Liver (tissue), 9 donors: ENCODE data around the gene AHRR. TPM values are rescaled to one million over a fixed set of nuclear protein-coding genes. Genes with fewer than 3 reads are reported as not detected.
A peak's percentile ranks its signal among the peaks of the same experiment; 100 is the strongest.

Experiments used
- DNase-seq: peaks from one replicate; pipeline ENCODE4 v3.0.0-alpha.2; 2017; ENCODE audit warnings: low spot score
- H3K27ac ChIP-seq, 2 donors: one replicate each; pipeline ENCODE4 v1.7.0; 2013; ENCODE audit warnings: inconsistent platforms in 2 of 2, low read length in 2 of 2, control low read depth in 1 of 2, low read depth in 1 of 2, mild to moderate bottlenecking in 1 of 2
- H3K27me3 ChIP-seq, 4 donors: one replicate each; pipeline versions ENCODE4 v1.6.1 to v1.7.0; 2013; ENCODE audit warnings: low read length in 3 of 4, inconsistent platforms in 1 of 4, mild to moderate bottlenecking in 1 of 4, moderate library complexity in 1 of 4; ENCODE audit not compliant: control insufficient read depth in 4 of 4, insufficient read depth in 4 of 4
- H3K36me3 ChIP-seq, 4 donors: one replicate each; pipeline versions ENCODE4 v1.6.1 to v1.7.0; 2013; ENCODE audit warnings: low read length in 3 of 4, mild to moderate bottlenecking in 3 of 4, low read depth in 1 of 4, moderate library complexity in 1 of 4; ENCODE audit not compliant: control insufficient read depth in 4 of 4, insufficient read depth in 3 of 4
- H3K4me1 ChIP-seq, 4 donors: one replicate each; pipeline versions ENCODE4 v1.6.1 to v1.7.0; 2013; ENCODE audit warnings: low read length in 3 of 4, mild to moderate bottlenecking in 3 of 4, moderate library complexity in 1 of 4; ENCODE audit not compliant: control insufficient read depth in 4 of 4, insufficient read depth in 4 of 4
- H3K4me3 ChIP-seq, 3 donors: one replicate each; pipeline versions ENCODE4 v1.6.1 to v1.7.0; 2013; ENCODE audit warnings: low read length in 3 of 3, control low read depth in 1 of 3, low read depth in 1 of 3, mild to moderate bottlenecking in 1 of 3
- H3K9ac ChIP-seq, 2 donors: one replicate each; pipeline ENCODE4 v1.7.0; 2013; ENCODE audit warnings: low read length in 2 of 2, mild to moderate bottlenecking in 2 of 2, moderate library complexity in 2 of 2, control low read depth in 1 of 2, low read depth in 1 of 2
- H3K9me3 ChIP-seq, 4 donors: one replicate each; pipeline versions ENCODE4 v1.6.1 to v1.7.0; 2013; ENCODE audit warnings: low read length in 3 of 4; ENCODE audit not compliant: control insufficient read depth in 4 of 4
- ATF3 ChIP-seq: IDR thresholded peaks from 2 replicates; pipeline ENCODE4 v1.6.1; 2016; ENCODE audit warnings: antibody characterized with exemption
- CTCF ChIP-seq: fragments of 150-350 bp; IDR thresholded peaks from 2 replicates; pipeline ENCODE4 v1.5.1; 2017; ENCODE audit warnings: improper control_type of control experiment, low read depth, low read length; ENCODE audit not compliant: missing input control
- EGR1 ChIP-seq, 2 donors: IDR thresholded peaks; 2 replicates each; pipeline ENCODE4 v1.6.1; 2016 to 2018; ENCODE audit warnings: antibody characterized with exemption in 2 of 2, low read depth in 2 of 2
- FOXA1 ChIP-seq: IDR thresholded peaks from 2 replicates; pipeline ENCODE4 v1.6.1; 2016; ENCODE audit warnings: antibody characterized with exemption
- GABPA ChIP-seq, 2 donors: IDR thresholded peaks in 1 of 2; conservative IDR thresholded peaks in 1 of 2; 2 replicates each; pipeline ENCODE4 v1.6.1; 2016; ENCODE audit warnings: antibody characterized with exemption in 2 of 2, mild to moderate bottlenecking in 1 of 2, moderate library complexity in 1 of 2
- HNF4G ChIP-seq: IDR thresholded peaks from 2 replicates; pipeline ENCODE4 v1.6.1; 2016; ENCODE audit warnings: antibody characterized with exemption
- JUND ChIP-seq, 2 donors: IDR thresholded peaks; 2 replicates each; pipeline ENCODE4 v1.6.1; 2016; ENCODE audit warnings: antibody characterized with exemption in 2 of 2
- MAX ChIP-seq: IDR thresholded peaks from 2 replicates; pipeline ENCODE4 v1.6.1; 2016; ENCODE audit warnings: antibody characterized with exemption
- RAD21 ChIP-seq, 2 donors: IDR thresholded peaks; 2 replicates each; pipeline ENCODE4 v1.6.1; 2016; ENCODE audit warnings: antibody characterized with exemption in 2 of 2, mild to moderate bottlenecking in 2 of 2
- REST ChIP-seq: IDR thresholded peaks from 2 replicates; pipeline ENCODE4 v1.6.1; 2016; ENCODE audit warnings: antibody characterized with exemption, mild to moderate bottlenecking
- SP1 ChIP-seq: IDR thresholded peaks from 2 replicates; pipeline ENCODE4 v1.6.1; 2018; ENCODE audit warnings: antibody characterized with exemption, mild to moderate bottlenecking
- YY1 ChIP-seq: IDR thresholded peaks from 2 replicates; pipeline ENCODE4 v1.6.1; 2016; ENCODE audit warnings: antibody characterized with exemption, mild to moderate bottlenecking
- ZBTB33 ChIP-seq: IDR thresholded peaks from 2 replicates; pipeline ENCODE4 v1.6.1; 2016; ENCODE audit warnings: antibody characterized with exemption
- WGBS: extraction: QIAGEN DNeasy Blood & Tissue Kit; methylation state at CpG from one replicate; pipeline ENCODE4 v1.1.7; 2013; 5-methylcytosine and 5-hydroxymethylcytosine counted together
- polyA plus RNA-seq, 2 donors: library from polyadenylated mRNA; stranded (reverse) in 1 of 2; unstranded in 1 of 2; fragments of 200-250 nt in 1 of 2; fragments of >200 nt in 1 of 2; fragmentation: Nextera tagmentation in 1 of 2; extraction: Ambion mirVana in 1 of 2; gene quantifications; one replicate each; pipeline versions ENCODE4 v1.2.1 to v1.2.3, GENCODE V29; 2013 to 2015
- total RNA-seq, 2 donors: library from RNA; depleted of rRNA; stranded (reverse); fragments of >200 nt; gene quantifications; one replicate each; pipeline ENCODE4 v1.2.3, GENCODE V29; 2014
- donor health status: healthy.
- donor health status: healthy.
- donor health status: healthy.
- donor health status: healthy.
- donor health status: healthy.

AHRR gene
- total and polyA plus RNA-seq, 4 donors: 0.15 to 0.47 (median 0.24) TPM

GRCh38 chr5:448061-448765 lies 126.7 kb downstream of the AHRR start:
- no peaks in the 10 kb centered on the region for H3K27me3 ChIP-seq
- TF ChIP-seq YY1 (no peak), GABPA (IDR thresholded peaks at IDR 0.05 in 1 of 2, conservative IDR thresholded peaks at IDR 0.05 in 1 of 2) (peak in 1 of 2 donors; percentile 25)
- H3K4me3 ChIP-seq: no peak overlapping the region
- no peak overlapping the region for H3K27ac ChIP-seq
- H3K9me3 ChIP-seq: peaks cover 0 to 14% (median 0%) of the 10 kb centered on the region in 4 donors
- 87% methylated on average over 21 of the region's 21 CpGs for WGBS
- peaks cover 4 to 12% (median 11%) of the 10 kb centered on the region in 4 donors for H3K4me1 ChIP-seq
- DNase-seq: no peak
- peaks cover 9 to 52% (median 36%) of the 10 kb centered on the region in 4 donors for H3K36me3 ChIP-seq
- H3K9ac ChIP-seq: no peak overlapping the region

- WGBS: 92% methylated on average over 12 of the region's 12 CpGs
Measured at GRCh38 chr5:448766-449090, 127.2 kb downstream of the AHRR start.

More at GRCh38 chr5:448766-449090, 127.2 kb downstream of the AHRR start:
- Histone ChIP-seq H3K4me3 (no peak overlapping the region), H3K9ac (no peak overlapping the region), H3K9me3 (peaks cover 0 to 14% (median 0%) of the 10 kb centered on the region in 4 donors), H3K27ac (no peak overlapping the region), H3K36me3 (peaks cover 9 to 58% (median 40%) of the 10 kb centered on the region in 4 donors), H3K27me3 (no peaks in the 10 kb centered on the region), H3K4me1 (peaks cover 3 to 10% (median 7%) of the 10 kb centered on the region in 4 donors)
- TF ChIP-seq EGR1 (IDR thresholded peaks at IDR 0.05; ENCODE audit: low read depth in 2 of 2) (no peak), MAX (no peak), RAD21 (IDR thresholded peaks at IDR 0.05) (no peak), YY1 (no peak), REST (no peak), ATF3 (no peak), JUND (IDR thresholded peaks at IDR 0.05) (no peak), HNF4G (no peak), SP1 (no peak), CTCF (no peak), FOXA1 (no peak), ZBTB33 (no peak)
- no peak for DNase-seq
